Activated CD8-positive, alpha-beta memory T cell treated with anti-CD3 and anti-CD28 coated beads, Interleukin-2, amount 10 ng/mL, durations not matched to agents 7 days and 5 days (primary cell): ENCODE measurements around the gene OR4K2. TPM values are rescaled to one million over a fixed set of nuclear protein-coding genes. Genes with fewer than 3 reads are reported as not detected.
"Not testable (repeated sequence)": the region's sequence is repeated elsewhere in the genome, so short reads cannot be mapped to it uniquely, and the experiment has no call there.

Experiments
- ATAC-seq: fragments of 150-1000 bp; cut with Tn5 transposase; one replicate; pipeline ENCODE4 v1.10.0; 2021; ENCODE audit warnings: moderate library complexity
- CTCF ChIA-PET: fragments of 350-600 bp; sonication (Branson Sonifier 250); formaldehyde crosslinking; loops from one replicate; lab custom pipeline; 2021; ENCODE audit warnings: antibody characterized with exemption; lab: Charles Lee
- DNase-seq: peaks from one replicate; pipeline ENCODE4 v3.0.0-alpha.2; 2020
- H3K27ac Mint-ChIP-seq: one replicate; pipeline ENCODE4 v1.8.0; 2021; ENCODE audit warnings: mild to moderate bottlenecking, mixed read lengths
- H3K27me3 Mint-ChIP-seq: one replicate; pipeline ENCODE4 v1.8.0; 2021; ENCODE audit warnings: mixed read lengths
- H3K36me3 Mint-ChIP-seq: one replicate; pipeline ENCODE4 v1.8.0; 2021; ENCODE audit warnings: mild to moderate bottlenecking, mixed read lengths
- H3K4me1 Mint-ChIP-seq: one replicate; pipeline ENCODE4 v1.8.0; 2021; ENCODE audit warnings: mixed read lengths
- H3K4me3 Mint-ChIP-seq: one replicate; pipeline ENCODE4 v1.8.0; 2021; ENCODE audit warnings: mild to moderate bottlenecking, moderate library complexity, mixed read lengths
- H3K9me3 Mint-ChIP-seq: one replicate; pipeline ENCODE4 v1.8.0; 2022; ENCODE audit warnings: low read depth, mixed read lengths
- total RNA-seq, 2 experiments: library from RNA; stranded (reverse); gene quantifications; one replicate each; pipeline ENCODE4 v1.2.3, GENCODE V29; 2021

OR4K2 gene
- not detected for total RNA-seq

DNA sequence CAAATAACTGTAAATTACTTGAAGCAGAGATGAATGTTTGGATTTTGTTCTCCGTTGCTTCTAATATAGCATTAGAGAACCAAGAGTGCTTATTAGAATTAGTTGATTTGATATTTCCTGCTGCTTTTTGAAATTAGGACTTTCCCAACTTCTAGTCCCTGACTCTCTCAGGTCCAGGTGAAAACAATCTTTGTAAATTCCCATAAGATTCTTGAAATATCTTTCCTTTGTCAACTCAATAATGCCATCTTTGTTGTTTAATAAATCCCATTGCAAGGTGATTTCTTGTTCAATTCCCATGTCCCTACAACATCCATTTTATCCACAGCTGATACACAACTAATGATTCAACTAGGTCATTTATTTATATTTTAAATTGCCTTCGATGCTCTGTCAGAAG lies at the start of gene OR4K2:
Gene OR4K2, plus strand, starts transcription at position 301 of the 400 bp plus-strand sequence. CDS start 1,126 bp downstream, outside the sequence.
- no peak for ATAC-seq
- Mint-ChIP-seq H3K9me3 (no peaks in the 10 kb centered on the region), H3K36me3 (no peaks in the 10 kb centered on the region), H3K27ac (no peak within 1 kb of the TSS), H3K4me3 (no peak within 1 kb of the TSS), H3K4me1 (no peaks in the 10 kb centered on the region), H3K27me3 (no peaks in the 10 kb centered on the region)
- CTCF ChIA-PET: no interaction called here
- DNase-seq: no peak

DNA sequence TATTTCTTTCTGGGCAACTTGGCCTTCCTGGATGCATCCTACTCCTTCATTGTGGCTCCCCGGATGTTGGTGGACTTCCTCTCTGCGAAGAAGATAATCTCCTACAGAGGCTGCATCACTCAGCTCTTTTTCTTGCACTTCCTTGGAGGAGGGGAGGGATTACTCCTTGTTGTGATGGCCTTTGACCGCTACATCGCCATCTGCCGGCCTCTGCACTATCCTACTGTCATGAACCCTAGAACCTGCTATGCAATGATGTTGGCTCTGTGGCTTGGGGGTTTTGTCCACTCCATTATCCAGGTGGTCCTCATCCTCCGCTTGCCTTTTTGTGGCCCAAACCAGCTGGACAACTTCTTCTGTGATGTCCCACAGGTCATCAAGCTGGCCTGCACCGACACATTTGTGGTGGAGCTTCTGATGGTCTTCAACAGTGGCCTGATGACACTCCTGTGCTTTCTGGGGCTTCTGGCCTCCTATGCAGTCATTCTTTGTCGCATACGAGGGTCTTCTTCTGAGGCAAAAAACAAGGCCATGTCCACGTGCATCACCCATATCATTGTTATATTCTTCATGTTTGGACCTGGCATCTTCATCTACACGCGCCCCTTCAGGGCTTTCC lies 47.2 kb upstream of the OR4K2 start:
- DNase-seq, CTCF ChIA-PET, H3K9me3 Mint-ChIP-seq, H3K36me3 Mint-ChIP-seq, H3K4me1 Mint-ChIP-seq, H3K27ac Mint-ChIP-seq, ATAC-seq, H3K4me3 Mint-ChIP-seq, H3K27me3 Mint-ChIP-seq: not testable (repeated sequence)

DNA sequence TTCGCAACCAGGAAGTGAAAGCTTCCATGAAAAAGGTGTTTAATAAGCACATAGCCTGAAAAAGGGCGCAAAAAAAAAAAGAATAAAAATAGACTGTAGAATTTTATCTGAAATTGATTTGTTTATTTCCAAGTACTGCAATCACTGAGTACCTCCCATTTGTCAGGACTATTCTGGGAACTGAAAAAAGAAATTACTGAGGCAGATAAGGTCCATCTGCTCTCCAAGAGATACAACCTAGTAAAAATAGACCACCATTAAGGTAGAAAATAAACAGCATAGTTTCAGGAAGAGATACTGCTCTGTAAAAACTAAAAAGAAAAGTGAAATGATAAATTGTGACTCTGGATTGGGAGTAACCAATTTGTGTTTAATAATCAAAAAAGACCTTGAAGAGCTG lies 46.6 kb upstream of the OR4K2 start:
- Mint-ChIP-seq H3K9me3 (peaks cover 4% of the 10 kb centered on the region), H3K27ac (no peak overlapping the region), H3K4me1 (no peaks in the 10 kb centered on the region), H3K36me3 (no peaks in the 10 kb centered on the region), H3K27me3 (no peaks in the 10 kb centered on the region), H3K4me3 (no peak overlapping the region)
- ATAC-seq: no peak
- CTCF ChIA-PET: no interaction called here
- no peak for DNase-seq

- ATAC-seq, H3K4me3 Mint-ChIP-seq, H3K4me1 Mint-ChIP-seq, H3K27me3 Mint-ChIP-seq, H3K36me3 Mint-ChIP-seq, H3K27ac Mint-ChIP-seq, DNase-seq, CTCF ChIA-PET, H3K9me3 Mint-ChIP-seq: not testable (repeated sequence)
Measured at GRCh38 chr14:19834203-19834848, 40.6 kb upstream of the OR4K2 start.

- no peaks in the 10 kb centered on the region for H3K27me3 Mint-ChIP-seq
- no peaks in the 10 kb centered on the region for H3K4me1 Mint-ChIP-seq
- CTCF ChIA-PET: no interaction called here
- H3K27ac Mint-ChIP-seq: no peak overlapping the region
- no peaks in the 10 kb centered on the region for H3K9me3 Mint-ChIP-seq
- ATAC-seq (no peak), DNase-seq (no peak)
- H3K36me3 Mint-ChIP-seq: no peaks in the 10 kb centered on the region
- no peak overlapping the region for H3K4me3 Mint-ChIP-seq
Measured at GRCh38 chr14:19838433-19838832, 36.5 kb upstream of the OR4K2 start.

DNA sequence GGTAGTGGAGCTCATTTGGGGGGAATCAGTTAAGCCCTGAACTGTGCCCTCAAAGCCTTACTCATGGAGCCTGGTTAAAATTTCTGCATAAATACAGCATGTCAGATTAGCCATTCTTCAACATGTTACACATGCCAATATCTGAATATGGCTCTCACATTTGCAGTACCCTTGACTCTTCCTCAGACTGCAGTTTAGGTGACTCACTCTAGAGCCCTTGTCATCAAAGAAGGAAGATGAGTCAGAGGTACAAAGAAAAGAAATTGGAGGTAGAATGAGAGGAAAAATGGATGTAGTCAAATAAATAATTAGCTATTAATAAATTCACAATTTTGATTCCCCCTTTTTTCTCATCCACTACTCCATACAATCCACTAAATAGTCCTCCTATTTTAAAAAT lies 23.6 kb upstream of the OR4K2 start:
- Mint-ChIP-seq H3K36me3 (no peaks in the 10 kb centered on the region), H3K27ac (no peak overlapping the region), H3K27me3 (no peaks in the 10 kb centered on the region), H3K4me3 (no peak overlapping the region), H3K9me3 (peaks cover 2% of the 10 kb centered on the region), H3K4me1 (no peaks in the 10 kb centered on the region)
- no peak for ATAC-seq
- CTCF ChIA-PET: no interaction called here
- DNase-seq: no peak

DNA sequence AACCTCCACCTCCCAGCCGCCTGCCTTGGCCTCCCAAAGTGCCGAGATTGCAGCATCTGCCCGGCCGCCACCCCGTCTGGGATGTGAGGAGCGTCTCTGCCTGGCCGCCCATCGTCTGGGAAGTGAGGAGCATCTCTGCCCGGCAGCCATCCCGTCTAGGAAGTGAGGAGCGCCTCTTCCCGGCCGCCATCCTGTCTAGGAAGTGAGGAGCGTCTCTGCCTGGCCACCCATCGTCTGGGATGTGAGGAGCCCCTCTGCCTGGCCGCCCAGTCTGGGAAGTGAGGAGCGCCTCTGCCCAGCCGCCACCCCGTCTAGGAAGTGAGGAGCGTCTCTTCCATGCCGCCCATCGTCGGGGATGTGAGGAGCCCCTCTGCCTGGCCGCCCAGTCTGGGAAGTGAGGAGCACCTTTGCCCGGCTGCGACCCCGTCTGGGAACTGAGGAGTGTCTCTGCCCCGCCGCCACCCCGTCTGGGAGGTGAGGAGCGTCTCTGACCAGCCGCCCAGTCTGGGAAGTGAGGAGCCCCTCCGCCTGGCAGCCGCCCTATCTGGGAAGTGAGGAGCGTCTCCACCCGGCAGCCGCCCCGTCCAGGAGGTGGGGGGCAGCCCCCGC lies 8.8 kb upstream of the OR4K2 start:
- CTCF ChIA-PET, DNase-seq, H3K27me3 Mint-ChIP-seq, H3K9me3 Mint-ChIP-seq, H3K4me1 Mint-ChIP-seq, H3K4me3 Mint-ChIP-seq, H3K27ac Mint-ChIP-seq, H3K36me3 Mint-ChIP-seq, ATAC-seq: not testable (repeated sequence)

- CTCF ChIA-PET: no interaction called here
- H3K9me3 Mint-ChIP-seq: no peaks in the 10 kb centered on the region
- no peak overlapping the region for H3K4me3 Mint-ChIP-seq
- ATAC-seq (no peak), DNase-seq (no peak)
- no peaks in the 10 kb centered on the region for H3K4me1 Mint-ChIP-seq
- H3K36me3 Mint-ChIP-seq: no peaks in the 10 kb centered on the region
- no peak overlapping the region for H3K27ac Mint-ChIP-seq
- H3K27me3 Mint-ChIP-seq: no peaks in the 10 kb centered on the region
Measured at GRCh38 chr14:19873178-19873577, 1.8 kb upstream of the OR4K2 start.

GRCh38 chr14:19878029-19878642 lies 3.2 kb downstream of the OR4K2 start:
- Mint-ChIP-seq H3K27me3 (no peaks in the 10 kb centered on the region), H3K4me3 (no peak overlapping the region), H3K9me3 (no peaks in the 10 kb centered on the region), H3K27ac (no peak overlapping the region), H3K36me3 (no peaks in the 10 kb centered on the region), H3K4me1 (no peaks in the 10 kb centered on the region)
- CTCF ChIA-PET: no interaction called here
- ATAC-seq (no peak), DNase-seq (no peak)

- no peak for ATAC-seq
- H3K27ac Mint-ChIP-seq: no peak overlapping the region
- H3K27me3 Mint-ChIP-seq: no peaks in the 10 kb centered on the region
- no peak for DNase-seq
- peaks cover 9% of the 10 kb centered on the region for H3K9me3 Mint-ChIP-seq
- no peaks in the 10 kb centered on the region for H3K4me1 Mint-ChIP-seq
- H3K4me3 Mint-ChIP-seq: no peak overlapping the region
- CTCF ChIA-PET: no interaction called here
- H3K36me3 Mint-ChIP-seq: no peaks in the 10 kb centered on the region
Measured at GRCh38 chr14:19895282-19895681, 20.3 kb downstream of the OR4K2 start.

GRCh38 chr14:19900999-19901398 lies 26.1 kb downstream of the OR4K2 start:
- Mint-ChIP-seq H3K4me1 (no peaks in the 10 kb centered on the region), H3K9me3 (peaks cover 8% of the 10 kb centered on the region), H3K4me3 (no peak overlapping the region), H3K36me3 (no peaks in the 10 kb centered on the region), H3K27ac (no peak overlapping the region), H3K27me3 (no peaks in the 10 kb centered on the region)
- ATAC-seq (no peak), DNase-seq (no peak)
- CTCF ChIA-PET: no interaction called here

- H3K27me3 Mint-ChIP-seq: no peaks in the 10 kb centered on the region
- ATAC-seq: no peak
- H3K4me1 Mint-ChIP-seq: no peaks in the 10 kb centered on the region
- no peak for DNase-seq
- no peaks in the 10 kb centered on the region for H3K36me3 Mint-ChIP-seq
- no peak overlapping the region for H3K27ac Mint-ChIP-seq
- CTCF ChIA-PET: no interaction called here
- no peaks in the 10 kb centered on the region for H3K9me3 Mint-ChIP-seq
- no peak overlapping the region for H3K4me3 Mint-ChIP-seq
Measured at GRCh38 chr14:19902409-19902808, 27.5 kb downstream of the OR4K2 start.

GRCh38 chr14:19906665-19907064 lies 31.7 kb downstream of the OR4K2 start:
- Mint-ChIP-seq H3K27me3 (no peaks in the 10 kb centered on the region), H3K27ac (no peak overlapping the region), H3K4me1 (no peaks in the 10 kb centered on the region), H3K36me3 (no peaks in the 10 kb centered on the region), H3K9me3 (no peaks in the 10 kb centered on the region), H3K4me3 (no peak overlapping the region)
- ATAC-seq (no peak), DNase-seq (no peak)
- CTCF ChIA-PET: no interaction called here

GRCh38 chr14:19911114-19911513 lies 36.2 kb downstream of the OR4K2 start:
- CTCF ChIA-PET: no interaction called here
- no peak overlapping the region for H3K27ac Mint-ChIP-seq
- H3K36me3 Mint-ChIP-seq: no peaks in the 10 kb centered on the region
- no peak overlapping the region for H3K4me3 Mint-ChIP-seq
- DNase-seq (no peak), ATAC-seq (no peak)
- H3K4me1 Mint-ChIP-seq: no peaks in the 10 kb centered on the region
- no peaks in the 10 kb centered on the region for H3K27me3 Mint-ChIP-seq
- no peaks in the 10 kb centered on the region for H3K9me3 Mint-ChIP-seq
